Measurements from ENCODE around the gene WWOX. TPM values are rescaled to one million over a fixed set of nuclear protein-coding genes. Genes with fewer than 3 reads are reported as not detected.

The WWOX gene
- total RNA-seq, 1 experiment from 2014 or later, result 79.9 TPM

GRCh38 chr16:78672779-78673556 is 573.5 kb downstream of the WWOX start:
- CTCF ChIA-PET, result no interaction called here
- no peak for TF ChIP-seq EZH2 (IDR thresholded peaks at IDR 0.05; ENCODE audit: borderline replicate concordance, low read depth, low read length, poor library complexity, severe bottlenecking)
- TF ChIP-seq, protein P1, sequence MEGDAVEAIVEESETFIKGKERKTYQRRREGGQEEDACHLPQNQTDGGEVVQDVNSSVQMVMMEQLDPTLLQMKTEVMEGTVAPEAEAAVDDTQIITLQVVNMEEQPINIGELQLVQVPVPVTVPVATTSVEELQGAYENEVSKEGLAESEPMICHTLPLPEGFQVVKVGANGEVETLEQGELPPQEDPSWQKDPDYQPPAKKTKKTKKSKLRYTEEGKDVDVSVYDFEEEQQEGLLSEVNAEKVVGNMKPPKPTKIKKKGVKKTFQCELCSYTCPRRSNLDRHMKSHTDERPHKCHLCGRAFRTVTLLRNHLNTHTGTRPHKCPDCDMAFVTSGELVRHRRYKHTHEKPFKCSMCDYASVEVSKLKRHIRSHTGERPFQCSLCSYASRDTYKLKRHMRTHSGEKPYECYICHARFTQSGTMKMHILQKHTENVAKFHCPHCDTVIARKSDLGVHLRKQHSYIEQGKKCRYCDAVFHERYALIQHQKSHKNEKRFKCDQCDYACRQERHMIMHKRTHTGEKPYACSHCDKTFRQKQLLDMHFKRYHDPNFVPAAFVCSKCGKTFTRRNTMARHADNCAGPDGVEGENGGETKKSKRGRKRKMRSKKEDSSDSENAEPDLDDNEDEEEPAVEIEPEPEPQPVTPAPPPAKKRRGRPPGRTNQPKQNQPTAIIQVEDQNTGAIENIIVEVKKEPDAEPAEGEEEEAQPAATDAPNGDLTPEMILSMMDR (conservative IDR thresholded peaks at IDR 0.05; ENCODE audit: low read depth, low read length), result no peak
- intact Hi-C loops (cut with micrococcal nuclease; ENCODE audit: unreplicated experiment), result no loop called here
- POLR2A ChIA-PET (ENCODE audit: low non-redundant PET), result no interaction called here
- Histone ChIP-seq H3K27me3 (replicated peaks; ENCODE audit: insufficient read depth, low read depth, low read length, poor library complexity) (no peaks in the 10 kb centered on the region), H3K9me3 (ENCODE audit: low read depth, low read length, poor library complexity, severe bottlenecking) (no peaks in the 10 kb centered on the region), H3K4me1 (ENCODE audit: insufficient read depth, low read length, poor library complexity, severe bottlenecking) (no peaks in the 10 kb centered on the region), H3K27ac (ENCODE audit: low read depth, low read length, poor library complexity, severe bottlenecking) (no peak overlapping the region), H3K4me3 (ENCODE audit: low read depth, low read length, poor library complexity, severe bottlenecking) (no peak overlapping the region), H3K36me3 (ENCODE audit: insufficient read depth, low read length, poor library complexity, severe bottlenecking) (no peaks in the 10 kb centered on the region)
- BruUV-seq (replicated peaks), result no TSS peak
- DNase-seq (ENCODE audit: low spot score), result no peak

DNA sequence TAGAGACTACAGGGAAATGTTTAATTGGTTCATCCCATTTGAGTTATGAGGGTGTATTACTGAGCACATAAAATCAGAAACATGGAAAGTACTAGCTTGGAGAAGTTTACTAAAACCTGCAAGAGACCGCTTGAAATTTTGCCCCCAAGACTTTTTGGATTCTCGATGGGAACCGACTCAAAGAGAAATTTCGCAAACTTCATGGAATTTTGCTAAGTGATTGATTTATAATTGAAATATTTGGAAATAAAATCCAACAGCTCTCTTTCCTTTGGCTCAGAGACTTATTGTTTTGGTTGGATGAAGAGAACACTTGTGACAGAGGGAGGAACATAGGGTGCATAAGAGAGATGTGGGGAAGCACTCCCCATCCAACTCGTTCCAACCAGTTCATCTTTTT is 574.4 kb downstream of the WWOX start:
- Histone ChIP-seq H3K36me3 (ENCODE audit: insufficient read depth, low read length, poor library complexity, severe bottlenecking) (no peaks in the 10 kb centered on the region), H3K4me1 (ENCODE audit: insufficient read depth, low read length, poor library complexity, severe bottlenecking) (no peaks in the 10 kb centered on the region), H3K9me3 (ENCODE audit: low read depth, low read length, poor library complexity, severe bottlenecking) (no peaks in the 10 kb centered on the region), H3K27me3 (replicated peaks; ENCODE audit: insufficient read depth, low read depth, low read length, poor library complexity) (no peaks in the 10 kb centered on the region), H3K4me3 (ENCODE audit: low read depth, low read length, poor library complexity, severe bottlenecking) (no peak overlapping the region), H3K27ac (ENCODE audit: low read depth, low read length, poor library complexity, severe bottlenecking) (no peak overlapping the region)
- CTCF ChIA-PET, result no interaction called here
- TF ChIP-seq EZH2 (IDR thresholded peaks at IDR 0.05; ENCODE audit: borderline replicate concordance, low read depth, low read length, poor library complexity, severe bottlenecking), result no peak
- TF ChIP-seq, protein P1 (conservative IDR thresholded peaks at IDR 0.05; ENCODE audit: low read depth, low read length), result no peak
- no TSS peak for BruUV-seq (replicated peaks)
- intact Hi-C loops (cut with micrococcal nuclease; ENCODE audit: unreplicated experiment), result no loop called here
- DNase-seq (ENCODE audit: low spot score), result no peak
- POLR2A ChIA-PET (ENCODE audit: low non-redundant PET), result no interaction called here

- POLR2A ChIA-PET (ENCODE audit: low non-redundant PET), result no interaction called here
- H3K4me1 ChIP-seq (ENCODE audit: insufficient read depth, low read length, poor library complexity, severe bottlenecking), result no peaks in the 10 kb centered on the region
- H3K4me3 ChIP-seq (ENCODE audit: low read depth, low read length, poor library complexity, severe bottlenecking), result no peak overlapping the region
- intact Hi-C loops (cut with micrococcal nuclease; ENCODE audit: unreplicated experiment), result no loop called here
- BruUV-seq (replicated peaks), result no TSS peak
- DNase-seq (ENCODE audit: low spot score), result no peak
- H3K9me3 ChIP-seq (ENCODE audit: low read depth, low read length, poor library complexity, severe bottlenecking), result no peaks in the 10 kb centered on the region
- CTCF ChIA-PET, result no interaction called here
- no peaks in the 10 kb centered on the region for H3K36me3 ChIP-seq (ENCODE audit: insufficient read depth, low read length, poor library complexity, severe bottlenecking)
- TF ChIP-seq EZH2 (IDR thresholded peaks at IDR 0.05; ENCODE audit: borderline replicate concordance, low read depth, low read length, poor library complexity, severe bottlenecking), result no peak
- TF ChIP-seq, protein P1 (conservative IDR thresholded peaks at IDR 0.05; ENCODE audit: low read depth, low read length), result no peak
- H3K27ac ChIP-seq (ENCODE audit: low read depth, low read length, poor library complexity, severe bottlenecking), result no peak overlapping the region
- no peaks in the 10 kb centered on the region for H3K27me3 ChIP-seq (replicated peaks; ENCODE audit: insufficient read depth, low read depth, low read length, poor library complexity)
These were observed 575.9 kb downstream of the WWOX start for GRCh38 chr16:78675312-78675711.

Measured in A673 (cell line).